Trophoblast cell (in vitro differentiated cells and primary cell): Measurements from ENCODE around the gene MYH13.

Source experiments
- DNase-seq, 2 donors: peaks; one replicate each; pipeline ENCODE4 v3.0.0-alpha.2; 2016
- H2AFZ ChIP-seq: 2 replicates; pipeline ENCODE4 v1.6.1; 2013; ENCODE audit warnings: low read length, moderate library complexity, mild to moderate bottlenecking; ENCODE audit not compliant: insufficient read depth, poor library complexity
- H2AK5ac ChIP-seq: 2 replicates; pipeline ENCODE4 v1.6.1; 2013; ENCODE audit warnings: mild to moderate bottlenecking, low read length
- H2BK120ac ChIP-seq: 2 replicates; pipeline ENCODE4 v1.6.1; 2013; ENCODE audit warnings: low read length, mild to moderate bottlenecking, moderate library complexity; ENCODE audit not compliant: insufficient read depth, poor library complexity
- H2BK12ac ChIP-seq: 2 replicates; pipeline ENCODE4 v1.6.1; 2013; ENCODE audit warnings: mild to moderate bottlenecking, low read length, moderate library complexity
- H2BK5ac ChIP-seq: 2 replicates; pipeline ENCODE4 v1.6.1; 2013; ENCODE audit warnings: low read length, low read depth, moderate library complexity, mild to moderate bottlenecking; ENCODE audit not compliant: poor library complexity
- H3K14ac ChIP-seq: 2 replicates; pipeline ENCODE4 v1.6.1; 2013; ENCODE audit warnings: mild to moderate bottlenecking, low read length
- H3K18ac ChIP-seq: 2 replicates; pipeline ENCODE4 v1.6.1; 2013; ENCODE audit warnings: mild to moderate bottlenecking, low read length
- H3K23ac ChIP-seq: 2 replicates; pipeline ENCODE4 v1.6.1; 2013; ENCODE audit warnings: low read length
- H3K27ac ChIP-seq: 2 replicates; pipeline ENCODE4 v1.5.1; 2013; ENCODE audit warnings: low read depth, mild to moderate bottlenecking, inconsistent platforms, low read length, moderate library complexity
- H3K27me3 ChIP-seq: 2 replicates; pipeline ENCODE4 v1.6.1; 2013; ENCODE audit warnings: inconsistent platforms, mild to moderate bottlenecking, low read length, moderate library complexity; ENCODE audit not compliant: insufficient read depth
- H3K36me3 ChIP-seq, 2 experiments: 1 replicate in 1 of 2; 2 replicates in 1 of 2; pipeline ENCODE4 v1.6.1; 2013; ENCODE audit warnings: low read length in 2 of 2, mild to moderate bottlenecking in 2 of 2, moderate library complexity in 1 of 2; ENCODE audit not compliant: insufficient read depth in 2 of 2, control insufficient read depth in 1 of 2
- H3K4ac ChIP-seq: 2 replicates; pipeline ENCODE4 v1.6.1; 2013; ENCODE audit warnings: low read depth, mild to moderate bottlenecking, low read length, moderate library complexity
- H3K4me1 ChIP-seq, 2 experiments: 1 replicate in 1 of 2; 2 replicates in 1 of 2; pipeline ENCODE4 v1.6.1; 2013; ENCODE audit warnings: low read length in 2 of 2, mild to moderate bottlenecking in 2 of 2, moderate library complexity in 1 of 2; ENCODE audit not compliant: insufficient read depth in 2 of 2, control insufficient read depth in 1 of 2
- H3K4me2 ChIP-seq: 2 replicates; pipeline ENCODE4 v1.6.1; 2013; ENCODE audit warnings: inconsistent platforms, mild to moderate bottlenecking, low read length, moderate library complexity
- H3K4me3 ChIP-seq: 2 replicates; pipeline ENCODE4 v1.5.1; 2013; ENCODE audit warnings: mild to moderate bottlenecking, low read depth, low read length, inconsistent platforms
- H3K79me1 ChIP-seq: one replicate; pipeline ENCODE4 v1.6.1; 2013; ENCODE audit warnings: low read length
- H3K79me2 ChIP-seq: 2 replicates; pipeline ENCODE4 v1.6.1; 2013; ENCODE audit warnings: low read length, mild to moderate bottlenecking; ENCODE audit not compliant: control insufficient read depth, insufficient read depth, poor library complexity
- H3K9ac ChIP-seq: 2 replicates; pipeline ENCODE4 v1.6.1; 2013; ENCODE audit warnings: mild to moderate bottlenecking, low read length
- H3K9me3 ChIP-seq: 2 replicates; pipeline ENCODE4 v1.6.1; 2013; ENCODE audit warnings: low read depth, mild to moderate bottlenecking, control low read depth, inconsistent platforms, low read length; ENCODE audit not compliant: insufficient read depth
- H4K12ac ChIP-seq: 2 replicates; pipeline ENCODE4 v1.6.1; 2013; ENCODE audit warnings: low read depth, mild to moderate bottlenecking, low read length, moderate library complexity
- H4K8ac ChIP-seq: 2 replicates; pipeline ENCODE4 v1.6.1; 2013; ENCODE audit warnings: low read depth, mild to moderate bottlenecking, low read length, moderate library complexity
- H4K91ac ChIP-seq: one replicate; pipeline ENCODE4 v1.6.1; 2013; ENCODE audit warnings: low read depth, mild to moderate bottlenecking, low read length, moderate library complexity
- WGBS: extraction: QIAGEN DNeasy Blood & Tissue Kit; methylation state at CpG from one replicate; pipeline ENCODE4 v1.1.7; 2013; ENCODE audit warnings: missing lambda C conversion rate; ENCODE audit not compliant: insufficient read length, insufficient coverage; ENCODE audit errors: extremely low coverage; 5-methylcytosine and 5-hydroxymethylcytosine counted together

MYH13 gene

GRCh38 chr17:10268005-10268404, 104.8 kb downstream of the MYH13 start:
- Histone ChIP-seq H3K4ac (no peak overlapping the region), H3K36me3 (no peaks in the 10 kb centered on the region), H3K23ac (no peak overlapping the region), H3K14ac (no peak overlapping the region), H2BK12ac (no peak overlapping the region), H3K4me1 (no peaks in the 10 kb centered on the region), H3K4me3 (no peak overlapping the region), H3K9me3 (no peaks in the 10 kb centered on the region), H3K79me1 (no peaks in the 10 kb centered on the region), H3K27ac (no peak overlapping the region), H2BK5ac (no peak overlapping the region), H4K8ac (no peak overlapping the region), H3K4me2 (no peak overlapping the region), H4K12ac (no peak overlapping the region), H2AFZ (no peak overlapping the region), H3K27me3 (no peaks in the 10 kb centered on the region), H2AK5ac (no peak overlapping the region), H3K79me2 (no peaks in the 10 kb centered on the region), H2BK120ac (no peak overlapping the region), H4K91ac (no peak overlapping the region), H3K9ac (no peak overlapping the region), H3K18ac (no peak overlapping the region)
- no CpG with 5 or more reads among the region's 4 CpGs for WGBS
- DNase-seq, result no peak

DNA sequence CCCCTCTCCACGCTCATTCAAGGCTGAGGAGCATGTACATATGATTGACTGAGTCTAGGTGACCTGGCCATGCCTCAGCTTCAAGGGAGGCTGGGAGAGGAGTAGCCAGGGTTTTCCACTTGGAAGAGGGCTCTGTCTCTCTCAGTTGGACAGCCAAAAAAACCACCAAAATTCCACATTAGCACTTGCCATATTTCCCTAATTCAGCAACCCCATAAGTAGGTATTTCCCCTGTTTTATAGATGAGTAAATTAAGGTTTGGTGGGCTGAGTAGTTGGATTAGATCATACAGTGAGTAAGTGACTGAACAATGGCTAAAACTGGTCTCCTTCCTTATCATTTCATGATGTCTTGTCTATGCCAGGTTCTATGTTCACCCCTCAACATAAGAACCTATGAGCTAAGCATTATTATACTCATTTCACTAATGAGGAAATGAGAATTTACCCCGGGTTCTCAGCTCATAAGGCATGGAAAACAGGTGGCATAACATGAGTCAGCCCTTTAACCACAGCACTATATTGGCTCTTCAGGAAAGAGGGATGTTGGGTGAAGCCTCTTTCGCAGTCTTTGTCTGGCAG, 106.4 kb downstream of the MYH13 start:
- Histone ChIP-seq H3K4me1 (no peaks in the 10 kb centered on the region), H2BK5ac (no peak overlapping the region), H3K4me2 (no peak overlapping the region), H4K91ac (no peak overlapping the region), H2AFZ (no peak overlapping the region), H2BK12ac (no peak overlapping the region), H4K8ac (no peak overlapping the region), H3K9me3 (no peaks in the 10 kb centered on the region), H3K27ac (no peak overlapping the region), H3K4ac (no peak overlapping the region), H3K9ac (no peak overlapping the region), H3K23ac (no peak overlapping the region), H3K79me1 (no peaks in the 10 kb centered on the region), H3K27me3 (no peaks in the 10 kb centered on the region), H3K14ac (no peak overlapping the region), H3K79me2 (no peaks in the 10 kb centered on the region), H4K12ac (no peak overlapping the region), H3K4me3 (no peak overlapping the region), H3K18ac (no peak overlapping the region), H3K36me3 (no peaks in the 10 kb centered on the region), H2BK120ac (no peak overlapping the region), H2AK5ac (no peak overlapping the region)
- no CpG with 5 or more reads among the region's 3 CpGs for WGBS
- no peak for DNase-seq

DNA sequence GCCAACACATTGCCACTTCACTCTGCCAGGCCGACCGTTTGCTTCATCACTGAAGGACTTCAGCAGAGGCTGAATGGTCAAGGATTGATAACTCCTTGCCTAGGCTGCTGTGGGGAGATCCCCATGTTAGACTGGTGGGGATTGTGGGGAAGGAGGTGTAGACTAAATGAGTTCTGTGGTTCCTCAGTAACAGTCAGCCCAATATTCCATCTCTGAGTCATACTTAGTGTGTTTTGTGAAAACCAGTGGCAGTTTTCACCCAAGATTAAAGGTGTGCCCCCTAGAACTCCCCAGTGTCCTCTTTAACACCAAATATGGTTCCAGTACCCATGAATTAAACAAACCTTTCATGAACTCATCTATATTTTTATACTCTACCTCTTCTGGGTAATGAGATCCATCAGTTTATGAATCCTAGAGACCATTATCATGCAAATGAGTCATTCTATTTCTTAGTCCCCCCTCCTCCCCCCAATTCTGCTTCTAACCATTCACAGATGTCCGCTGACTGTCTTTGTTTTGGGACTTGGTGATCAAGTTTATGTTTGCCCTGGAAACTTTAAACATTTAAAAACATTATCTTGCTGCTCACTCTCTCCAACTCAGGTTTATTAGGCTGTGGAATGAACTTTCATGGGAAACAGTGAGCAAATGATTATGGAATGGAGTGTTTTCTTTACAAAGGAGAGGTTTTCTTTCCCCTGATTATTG, 107.6 kb downstream of the MYH13 start:
- Histone ChIP-seq H3K4ac (no peak overlapping the region), H4K12ac (no peak overlapping the region), H3K4me3 (no peak overlapping the region), H2BK12ac (no peak overlapping the region), H3K27me3 (no peaks in the 10 kb centered on the region), H4K8ac (no peak overlapping the region), H2AK5ac (no peak overlapping the region), H2BK5ac (no peak overlapping the region), H3K4me2 (no peak overlapping the region), H3K14ac (no peak overlapping the region), H3K79me1 (no peaks in the 10 kb centered on the region), H3K4me1 (no peaks in the 10 kb centered on the region), H3K23ac (no peak overlapping the region), H3K27ac (no peak overlapping the region), H2BK120ac (no peak overlapping the region), H2AFZ (no peak overlapping the region), H3K9me3 (no peaks in the 10 kb centered on the region), H3K18ac (no peak overlapping the region), H3K9ac (no peak overlapping the region), H3K36me3 (no peaks in the 10 kb centered on the region), H3K79me2 (no peaks in the 10 kb centered on the region), H4K91ac (no peak overlapping the region)
- no peak for DNase-seq
- no CpG with 5 or more reads among the region's 3 CpGs for WGBS

DNA sequence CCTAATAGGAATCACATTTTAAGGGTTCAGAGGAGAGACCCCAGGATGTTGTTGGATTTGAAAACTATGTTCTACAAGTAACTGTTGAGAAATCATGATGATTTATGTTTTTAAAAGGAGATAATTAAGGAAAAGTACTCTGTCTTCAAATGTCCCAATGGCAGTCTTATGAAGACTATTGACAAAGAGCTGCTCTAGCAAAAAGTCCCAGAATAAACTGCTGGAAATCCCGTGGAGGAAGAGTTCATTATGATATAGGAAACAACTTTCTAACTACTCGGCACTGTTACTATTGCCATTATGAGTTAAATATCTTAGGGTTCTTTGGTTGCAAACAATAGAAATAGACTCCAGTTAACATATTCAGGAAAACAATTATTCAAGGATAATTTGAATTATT, 108.8 kb downstream of the MYH13 start:
- Histone ChIP-seq H2BK5ac (no peak overlapping the region), H3K4me2 (no peak overlapping the region), H3K79me2 (no peaks in the 10 kb centered on the region), H4K8ac (no peak overlapping the region), H3K4ac (no peak overlapping the region), H4K91ac (no peak overlapping the region), H3K36me3 (no peaks in the 10 kb centered on the region), H3K18ac (no peak overlapping the region), H3K14ac (no peak overlapping the region), H3K27ac (no peak overlapping the region), H3K4me3 (no peak overlapping the region), H2AK5ac (no peak overlapping the region), H3K23ac (no peak overlapping the region), H2BK120ac (no peak overlapping the region), H2AFZ (no peak overlapping the region), H4K12ac (no peak overlapping the region), H3K4me1 (no peaks in the 10 kb centered on the region), H3K9me3 (no peaks in the 10 kb centered on the region), H3K9ac (no peak overlapping the region), H3K79me1 (no peaks in the 10 kb centered on the region), H2BK12ac (no peak overlapping the region), H3K27me3 (no peaks in the 10 kb centered on the region)
- WGBS, result no CpG with 5 or more reads among the region's 2 CpGs
- DNase-seq, result no peak
